ENCODE results near the gene CDCA5. TPM values are rescaled to one million over a fixed set of nuclear protein-coding genes. Genes with fewer than 3 reads are reported as not detected.

CDCA5 gene
- total RNA-seq, 1 donor from 2014 or later: 16.5 TPM

DNA sequence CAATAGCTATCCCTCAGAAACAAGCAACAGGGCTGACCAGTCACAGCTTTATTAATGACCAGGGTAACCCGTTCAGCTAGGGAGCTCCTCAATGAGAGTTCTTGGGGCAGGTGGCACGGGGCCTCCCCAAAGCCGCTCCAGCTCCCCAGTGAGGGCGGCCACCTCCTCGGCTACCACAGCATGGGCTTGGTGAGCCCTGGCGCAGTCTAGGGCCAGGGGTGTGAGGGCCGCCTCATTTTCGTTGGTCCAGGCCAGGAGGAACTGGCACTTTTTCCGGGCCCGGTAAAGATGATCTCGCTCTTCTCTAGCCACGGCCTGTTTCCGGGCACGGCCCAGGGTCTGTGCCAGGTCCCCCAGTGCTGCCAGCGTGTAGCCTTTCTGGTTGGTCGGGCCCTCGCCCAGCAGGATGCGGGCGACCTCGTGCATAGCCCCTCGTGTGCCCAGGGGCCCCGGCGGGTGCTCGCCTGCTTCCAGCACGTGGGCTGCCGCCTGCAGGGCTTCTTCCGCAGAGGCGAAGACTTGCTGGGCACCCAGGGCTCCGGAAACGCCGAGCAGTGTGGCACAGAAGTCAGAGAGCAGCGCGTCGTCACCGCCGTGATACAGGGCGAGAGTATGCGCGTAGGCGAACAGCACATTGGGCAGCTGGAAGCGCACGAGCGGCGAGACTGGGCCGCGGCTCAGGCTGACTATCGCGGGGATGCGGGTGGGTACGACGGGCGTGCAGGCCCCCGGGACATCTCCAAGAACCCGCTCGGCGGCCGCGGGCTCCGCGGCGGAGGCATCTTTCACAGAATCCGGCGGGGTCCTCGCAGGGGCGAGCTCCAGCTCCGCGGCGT is 32.7 kb upstream of the CDCA5 start:
- Mint-ChIP-seq H3K4me1 (peaks cover 36% of the 10 kb centered on the region), H3K27ac (peak overlapping the region; percentile 83), H3K4me3 (peak overlapping the region; percentile 85), H3K36me3 (peaks cover 10% of the 10 kb centered on the region), H3K9me3 (no peaks in the 10 kb centered on the region), H3K27me3 (ENCODE audit: low read depth) (peaks cover 2% of the 10 kb centered on the region)
- peak in 1 of 2 experiments; percentile 57 for DNase-seq (ENCODE audit: low spot score in 2 of 2, unreplicated experiment in 2 of 2)
- TF ChIP-seq, protein P1, sequence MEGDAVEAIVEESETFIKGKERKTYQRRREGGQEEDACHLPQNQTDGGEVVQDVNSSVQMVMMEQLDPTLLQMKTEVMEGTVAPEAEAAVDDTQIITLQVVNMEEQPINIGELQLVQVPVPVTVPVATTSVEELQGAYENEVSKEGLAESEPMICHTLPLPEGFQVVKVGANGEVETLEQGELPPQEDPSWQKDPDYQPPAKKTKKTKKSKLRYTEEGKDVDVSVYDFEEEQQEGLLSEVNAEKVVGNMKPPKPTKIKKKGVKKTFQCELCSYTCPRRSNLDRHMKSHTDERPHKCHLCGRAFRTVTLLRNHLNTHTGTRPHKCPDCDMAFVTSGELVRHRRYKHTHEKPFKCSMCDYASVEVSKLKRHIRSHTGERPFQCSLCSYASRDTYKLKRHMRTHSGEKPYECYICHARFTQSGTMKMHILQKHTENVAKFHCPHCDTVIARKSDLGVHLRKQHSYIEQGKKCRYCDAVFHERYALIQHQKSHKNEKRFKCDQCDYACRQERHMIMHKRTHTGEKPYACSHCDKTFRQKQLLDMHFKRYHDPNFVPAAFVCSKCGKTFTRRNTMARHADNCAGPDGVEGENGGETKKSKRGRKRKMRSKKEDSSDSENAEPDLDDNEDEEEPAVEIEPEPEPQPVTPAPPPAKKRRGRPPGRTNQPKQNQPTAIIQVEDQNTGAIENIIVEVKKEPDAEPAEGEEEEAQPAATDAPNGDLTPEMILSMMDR (IDR thresholded peaks at IDR 0.05; ENCODE audit: unreplicated experiment): no peak

DNA sequence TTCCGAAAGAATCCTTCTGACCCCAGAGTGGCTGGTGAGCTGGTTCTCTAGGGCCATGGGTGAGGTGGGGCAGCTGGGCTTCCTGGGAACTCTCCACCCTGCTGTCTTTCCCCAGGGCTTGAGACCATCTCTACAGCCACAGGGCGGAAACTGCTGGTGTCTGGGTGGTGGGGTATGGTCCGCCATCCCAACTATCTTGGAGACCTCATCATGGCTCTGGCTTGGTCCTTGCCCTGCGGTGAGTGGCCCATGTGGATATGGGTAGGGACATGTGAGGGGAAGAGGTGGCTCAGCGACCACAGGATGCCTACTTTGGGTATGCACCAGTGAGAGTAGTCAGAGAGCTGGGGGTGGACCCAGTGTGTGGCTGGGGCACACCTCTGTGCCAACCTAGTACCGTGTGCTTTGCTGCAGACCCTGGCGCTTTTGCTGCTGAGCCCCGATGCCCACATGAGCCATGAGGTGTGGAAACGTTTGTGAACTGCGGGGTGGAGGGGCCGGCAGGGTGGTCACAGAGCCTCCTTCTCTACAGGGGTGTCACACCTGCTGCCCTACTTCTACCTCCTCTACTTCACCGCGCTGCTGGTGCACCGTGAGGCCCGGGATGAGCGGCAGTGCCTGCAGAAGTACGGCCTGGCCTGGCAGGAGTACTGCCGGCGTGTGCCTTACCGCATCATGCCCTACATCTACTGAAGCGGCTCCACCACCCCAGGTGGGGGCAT is 31.7 kb upstream of the CDCA5 start:
- H3K9me3 Mint-ChIP-seq: no peaks in the 10 kb centered on the region
- no peak for DNase-seq (ENCODE audit: low spot score in 2 of 2, unreplicated experiment in 2 of 2)

DNA sequence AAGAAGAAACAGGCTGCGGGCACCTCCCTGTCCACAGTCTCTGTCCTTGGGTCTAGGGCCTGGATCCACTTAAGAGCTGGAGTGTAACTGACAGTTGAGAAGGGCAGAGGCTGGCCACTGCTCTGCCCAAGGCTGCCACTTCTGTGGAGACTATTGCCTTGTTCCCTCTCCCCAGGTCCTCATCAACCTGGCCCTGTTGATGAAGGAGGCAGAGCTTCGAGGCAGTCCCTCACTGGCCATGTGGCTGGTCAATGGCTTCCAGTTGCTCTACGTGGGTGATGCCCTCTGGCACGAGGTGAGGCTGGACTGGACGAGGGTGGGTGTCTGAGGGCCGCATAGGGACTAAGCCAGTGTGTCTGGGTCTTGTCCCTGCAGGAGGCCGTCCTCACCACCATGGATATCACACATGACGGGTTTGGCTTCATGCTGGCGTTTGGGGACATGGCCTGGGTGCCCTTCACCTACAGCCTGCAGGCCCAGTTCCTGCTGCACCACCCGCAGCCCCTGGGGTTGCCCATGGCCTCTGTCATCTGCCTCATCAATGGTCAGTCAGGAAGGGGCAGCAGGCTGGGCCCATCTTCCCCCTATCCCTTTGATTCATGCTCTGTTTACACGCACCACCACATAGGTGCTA is 30.8 kb upstream of the CDCA5 start:
- peak overlapping the region; percentile 39 for H3K4me3 Mint-ChIP-seq
- peaks cover 9% of the 10 kb centered on the region for H3K36me3 Mint-ChIP-seq
- TF ChIP-seq, protein P1 (IDR thresholded peaks at IDR 0.05; ENCODE audit: unreplicated experiment): no peak
- H3K9me3 Mint-ChIP-seq: no peaks in the 10 kb centered on the region
- no peak overlapping the region for H3K27ac Mint-ChIP-seq
- no peak for DNase-seq (ENCODE audit: low spot score in 2 of 2, unreplicated experiment in 2 of 2)
- peaks cover 37% of the 10 kb centered on the region for H3K4me1 Mint-ChIP-seq
- peaks cover 2% of the 10 kb centered on the region for H3K27me3 Mint-ChIP-seq (ENCODE audit: low read depth)

More for the DNA sequence above, 31.7 kb upstream of the CDCA5 start:
- TF ChIP-seq, protein P1 (IDR thresholded peaks at IDR 0.05; ENCODE audit: unreplicated experiment): no peak
- Mint-ChIP-seq H3K36me3 (peaks cover 10% of the 10 kb centered on the region), H3K4me3 (peak overlapping the region; percentile 39), H3K27me3 (ENCODE audit: low read depth) (peaks cover 2% of the 10 kb centered on the region), H3K4me1 (peaks cover 37% of the 10 kb centered on the region), H3K27ac (no peak overlapping the region)

DNA sequence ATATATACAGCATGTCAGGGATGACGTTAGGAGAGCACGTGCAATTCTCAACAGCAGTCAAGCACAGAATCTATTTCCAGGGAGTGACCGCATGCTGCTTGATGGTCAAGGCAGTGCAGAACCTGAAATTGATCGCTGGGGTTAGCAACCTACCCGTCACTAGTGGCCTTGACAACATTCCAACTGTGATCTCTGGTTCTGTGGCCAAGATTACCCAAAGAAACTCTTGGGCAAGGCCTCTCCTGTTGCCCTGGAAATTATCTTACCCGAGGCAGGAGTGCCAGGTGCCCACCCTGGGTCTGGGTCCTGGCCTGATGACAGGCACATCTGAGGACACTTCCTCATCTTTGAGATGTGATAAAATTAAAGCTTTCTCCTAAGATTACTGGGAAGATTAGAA is 30.0 kb upstream of the CDCA5 start:
- peak overlapping the region; percentile 95 for H3K4me3 Mint-ChIP-seq
- H3K27me3 Mint-ChIP-seq (ENCODE audit: low read depth): peaks cover 2% of the 10 kb centered on the region
- peak overlapping the region; percentile 96 for H3K27ac Mint-ChIP-seq
- TF ChIP-seq, protein P1 (IDR thresholded peaks at IDR 0.05; ENCODE audit: unreplicated experiment): no peak
- no peaks in the 10 kb centered on the region for H3K9me3 Mint-ChIP-seq
- DNase-seq (ENCODE audit: low spot score in 2 of 2, unreplicated experiment in 2 of 2): no peak
- peaks cover 36% of the 10 kb centered on the region for H3K4me1 Mint-ChIP-seq
- peaks cover 8% of the 10 kb centered on the region for H3K36me3 Mint-ChIP-seq

DNA sequence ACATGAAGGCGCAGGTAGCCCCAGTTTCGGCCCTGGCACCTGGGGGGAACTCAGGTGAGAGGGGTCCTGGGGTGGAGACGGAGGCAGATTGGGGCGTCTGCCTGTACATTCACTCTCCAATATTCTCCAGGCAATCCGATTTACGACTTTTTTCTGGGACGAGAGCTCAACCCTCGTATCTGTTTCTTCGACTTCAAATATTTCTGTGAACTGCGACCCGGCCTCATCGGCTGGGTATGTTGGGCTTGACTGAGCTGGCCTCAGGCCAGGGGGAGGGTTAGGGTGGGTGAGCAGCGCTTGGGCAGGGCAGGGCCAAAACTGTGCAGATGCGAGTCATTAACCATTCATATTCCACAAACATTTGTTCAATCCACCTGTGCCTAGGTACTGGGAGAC is 29.5 kb upstream of the CDCA5 start:
- peaks cover 2% of the 10 kb centered on the region for H3K27me3 Mint-ChIP-seq (ENCODE audit: low read depth)
- H3K4me3 Mint-ChIP-seq: peak overlapping the region; percentile 95
- DNase-seq (ENCODE audit: low spot score in 2 of 2, unreplicated experiment in 2 of 2): no peak
- H3K9me3 Mint-ChIP-seq: no peaks in the 10 kb centered on the region
- peaks cover 3% of the 10 kb centered on the region for H3K36me3 Mint-ChIP-seq
- TF ChIP-seq, protein P1 (IDR thresholded peaks at IDR 0.05; ENCODE audit: unreplicated experiment): no peak
- H3K4me1 Mint-ChIP-seq: peaks cover 36% of the 10 kb centered on the region
- peak overlapping the region; percentile 96 for H3K27ac Mint-ChIP-seq
